Measurements from ENCODE around the gene CHD9.

CHD9 gene

GRCh38 chr16:53121661-53122060, 66.9 kb downstream of the CHD9 start:
- H3K4me3 ChIP-seq (ENCODE audit: low read depth, low read length), result no peak overlapping the region
- H3K9me3 ChIP-seq (ENCODE audit: severe bottlenecking), result peaks cover 3% of the 10 kb centered on the region
- no peaks in the 10 kb centered on the region for H3K27me3 ChIP-seq (ENCODE audit: insufficient read depth, low read depth, severe bottlenecking)
- TF ChIP-seq CTCF (IDR thresholded peaks at IDR 0.05; ENCODE audit: low read depth, low read length), result no peak
- H3K27ac ChIP-seq, result no peak overlapping the region
- no peaks in the 10 kb centered on the region for H3K36me3 ChIP-seq
- DNase-seq, result no peak

- H3K36me3 ChIP-seq, result no peaks in the 10 kb centered on the region
- no peak for DNase-seq
Measured at GRCh38 chr16:53123747-53124146, 69.0 kb downstream of the CHD9 start.

GRCh38 chr16:53126390-53126789, 71.6 kb downstream of the CHD9 start:
- H3K9me3 ChIP-seq (ENCODE audit: severe bottlenecking), result peaks cover 3% of the 10 kb centered on the region
- H3K27ac ChIP-seq, result no peak overlapping the region
- H3K36me3 ChIP-seq, result no peaks in the 10 kb centered on the region
- TF ChIP-seq CTCF (IDR thresholded peaks at IDR 0.05; ENCODE audit: low read depth, low read length), result no peak
- H3K4me3 ChIP-seq (ENCODE audit: low read depth, low read length), result no peak overlapping the region
- no peaks in the 10 kb centered on the region for H3K27me3 ChIP-seq (ENCODE audit: insufficient read depth, low read depth, severe bottlenecking)
- DNase-seq, result no peak

More at GRCh38 chr16:53123747-53124146, 69.0 kb downstream of the CHD9 start:
- H3K27ac ChIP-seq, result no peak overlapping the region
- peaks cover 3% of the 10 kb centered on the region for H3K9me3 ChIP-seq (ENCODE audit: severe bottlenecking)
- no peak overlapping the region for H3K4me3 ChIP-seq (ENCODE audit: low read depth, low read length)
- H3K27me3 ChIP-seq (ENCODE audit: insufficient read depth, low read depth, severe bottlenecking), result no peaks in the 10 kb centered on the region
- no peak for TF ChIP-seq CTCF (IDR thresholded peaks at IDR 0.05; ENCODE audit: low read depth, low read length)

- no peak for TF ChIP-seq CTCF (IDR thresholded peaks at IDR 0.05; ENCODE audit: low read depth, low read length)
- Histone ChIP-seq H3K36me3 (no peaks in the 10 kb centered on the region), H3K9me3 (ENCODE audit: severe bottlenecking) (peaks cover 3% of the 10 kb centered on the region), H3K4me3 (ENCODE audit: low read depth, low read length) (peak overlapping the region; percentile 77), H3K27ac (peak overlapping the region; percentile 99), H3K27me3 (ENCODE audit: insufficient read depth, low read depth, severe bottlenecking) (no peaks in the 10 kb centered on the region)
- DNase-seq, result no peak
Measured at GRCh38 chr16:53129281-53130158, 74.7 kb downstream of the CHD9 start.

DNA sequence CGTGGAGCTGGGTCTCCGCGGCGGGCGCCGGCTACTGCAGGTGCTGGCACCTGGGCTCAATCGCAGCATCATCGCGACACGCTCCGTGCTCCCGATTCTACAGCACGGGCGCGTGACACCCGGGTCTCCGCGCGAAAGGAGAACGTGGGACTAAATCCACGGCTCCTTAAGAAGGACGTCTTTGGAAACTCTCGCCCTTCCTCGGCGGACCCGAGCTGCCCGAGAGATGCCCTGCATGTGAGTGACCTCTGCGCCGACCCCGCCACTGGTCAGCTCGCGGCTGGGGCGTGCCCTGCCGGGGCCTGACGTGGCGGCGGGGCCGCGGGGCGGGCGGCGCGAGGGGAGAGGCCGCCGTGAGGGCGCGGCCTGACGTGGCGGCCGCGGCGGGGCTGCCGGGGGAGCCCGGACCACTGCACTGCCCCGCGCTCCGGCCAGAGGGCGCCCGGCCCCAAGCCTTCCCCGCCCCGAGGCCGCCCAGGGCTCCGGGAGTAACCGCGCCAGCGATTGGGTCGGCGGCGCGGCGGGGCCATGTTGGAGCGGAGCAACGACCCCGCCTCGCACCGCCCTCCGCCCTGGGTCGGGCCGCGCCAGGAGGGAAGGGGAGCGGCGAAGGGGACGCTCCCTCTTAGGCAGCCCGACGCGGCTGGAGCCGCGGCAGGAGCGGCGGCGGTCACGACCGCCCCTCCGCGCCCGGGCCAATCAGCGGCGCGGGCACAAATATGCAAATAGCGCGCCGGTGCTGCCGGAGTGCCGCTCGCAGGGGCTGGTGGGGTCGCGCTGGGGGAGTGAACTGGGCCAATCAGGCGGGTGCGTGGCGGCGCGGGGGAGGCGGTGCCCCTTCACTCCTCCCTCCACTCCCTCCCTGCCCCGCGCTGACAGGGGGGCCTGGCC, 75.6 kb downstream of the CHD9 start:
- TF ChIP-seq CTCF (IDR thresholded peaks at IDR 0.05; ENCODE audit: low read depth, low read length), result peak; percentile 62
- Histone ChIP-seq H3K9me3 (ENCODE audit: severe bottlenecking) (no peaks in the 10 kb centered on the region), H3K36me3 (no peaks in the 10 kb centered on the region), H3K4me3 (ENCODE audit: low read depth, low read length) (peak overlapping the region; percentile 77), H3K27me3 (ENCODE audit: insufficient read depth, low read depth, severe bottlenecking) (no peaks in the 10 kb centered on the region), H3K27ac (peak overlapping the region; percentile 99)
- peak; percentile 97 for DNase-seq

All from WERI-Rb-1 (cell line).